Panc1 (cell line): ENCODE measurements around the gene UQCC3. TPM values are rescaled to one million over a fixed set of nuclear protein-coding genes. Genes with fewer than 3 reads are reported as not detected.

Source experiments
- ATAC-seq: fragments of 200-7000 bp; cut with Tn5 transposase; 2 replicates; pipeline ENCODE4 v1.9.1; 2020; ENCODE audit warnings: mild to moderate bottlenecking, moderate library complexity
- BruUV-seq: library from RNA; stranded (reverse); fragments of 400-500 nt; replicated peaks from 2 replicates; lab custom pipeline; 2021; lab: Mats Ljungman, UMichigan
- CTCF ChIA-PET: fragments of 300-600 bp; sonication (Branson Sonifier 250); formaldehyde crosslinking; loops from one replicate; lab custom pipeline; 2022; ENCODE audit warnings: antibody characterized with exemption; lab: Charles Lee
- POLR2A ChIA-PET: fragments of 300-600 bp; sonication (Branson Sonifier 250); formaldehyde crosslinking; loops from one replicate; lab custom pipeline; 2022; ENCODE audit warnings: antibody characterized with exemption; lab: Charles Lee
- DNase-seq: peaks from one replicate; pipeline ENCODE4 v3.0.0-alpha.2; 2010; ENCODE audit warnings: low read depth, low spot score
- H3K27ac ChIP-seq: 2 replicates; pipeline ENCODE4 v1.5.1; 2011; ENCODE audit warnings: mild to moderate bottlenecking, low read length, inconsistent platforms
- H3K27me3 ChIP-seq: fragments of 200-500 bp; sonication (Bioruptor generic); 2 replicates; pipeline ENCODE4 v1.6.0; 2014; ENCODE audit warnings: low read length, inconsistent platforms; ENCODE audit not compliant: control insufficient read depth, insufficient read depth
- H3K36me3 ChIP-seq: fragments of 200-500 bp; sonication (Bioruptor generic); 2 replicates; pipeline ENCODE4 v1.5.1; 2014; ENCODE audit warnings: inconsistent platforms, mild to moderate bottlenecking, low read length, moderate library complexity; ENCODE audit not compliant: control insufficient read depth, insufficient read depth
- H3K4me1 ChIP-seq: 2 replicates; pipeline ENCODE4 v1.5.1; 2011; ENCODE audit warnings: inconsistent platforms, mild to moderate bottlenecking, low read length, moderate library complexity; ENCODE audit not compliant: control insufficient read depth, insufficient read depth
- H3K4me3 ChIP-seq, 2 experiments: 2 replicates each; pipeline ENCODE4 v1.5.1; 2011 to 2012; ENCODE audit warnings: low read depth in 2 of 2, low read length in 2 of 2, mild to moderate bottlenecking in 2 of 2, inconsistent platforms in 1 of 2, moderate library complexity in 1 of 2
- H3K9me3 ChIP-seq: fragments of 200-500 bp; sonication (Bioruptor generic); 2 replicates; pipeline ENCODE4 v1.5.1; 2014; ENCODE audit warnings: low read depth, mild to moderate bottlenecking, inconsistent platforms, low read length, moderate library complexity; ENCODE audit not compliant: control insufficient read depth, insufficient read depth
- CTCF ChIP-seq: fragments of 450-650 bp; IDR thresholded peaks from 2 replicates; pipeline ENCODE4 v1.5.1; 2017; ENCODE audit warnings: mild to moderate bottlenecking
- POLR2AphosphoS5 ChIP-seq: IDR thresholded peaks from 2 replicates; pipeline ENCODE4 v1.6.1; 2012; ENCODE audit warnings: mild to moderate bottlenecking, low read depth, low read length, moderate library complexity
- REST ChIP-seq, 2 experiments: IDR thresholded peaks; 2 replicates each; pipeline ENCODE4 v1.6.1; 2011 to 2012; ENCODE audit warnings: low read depth in 2 of 2, control low read depth in 1 of 2, low read length in 1 of 2, mild to moderate bottlenecking in 1 of 2, moderate library complexity in 1 of 2; ENCODE audit not compliant: insufficient read depth in 1 of 2
- SIN3A ChIP-seq: IDR thresholded peaks from 2 replicates; pipeline ENCODE4 v1.6.1; 2012; ENCODE audit warnings: low read depth, mild to moderate bottlenecking, low read length, moderate library complexity, borderline replicate concordance; ENCODE audit not compliant: insufficient read depth
- TCF7L2 ChIP-seq: IDR thresholded peaks from 2 replicates; pipeline ENCODE4 v1.6.1; 2011; ENCODE audit warnings: mild to moderate bottlenecking, low read depth, low read length, inconsistent platforms
- in situ Hi-C: cut with HindIII; loops from 2 replicates; pipeline ENCODE4 v1.10.0; 2016; ENCODE audit warnings: low sequenced_read_pairs, low pct_unique_long_range_greater_than_20kb
- intact Hi-C: fragments of 100-400 bp; cut with micrococcal nuclease; formaldehyde crosslinking; loops from one replicate; pipeline ENCODE4 v1.10.0; 2022; ENCODE audit not compliant: unreplicated experiment
- total RNA-seq: library from RNA; stranded (reverse); gene quantifications from one replicate; pipeline ENCODE4 v1.2.1, GENCODE V29; 2021; ENCODE audit not compliant: unreplicated experiment

UQCC3 gene
- total RNA-seq, 1 experiment from 2014 or later = 7.4 TPM

- H3K27ac ChIP-seq = no peak overlapping the region
- no peaks in the 10 kb centered on the region for H3K27me3 ChIP-seq
- no peak for DNase-seq
- no peak for TF ChIP-seq REST (IDR thresholded peaks at IDR 0.05; ENCODE audit: insufficient read depth in 1 of 2, low read depth in 2 of 2, low read length in 1 of 2)
- TF ChIP-seq POLR2AphosphoS5 = no peak
- no peak for TF ChIP-seq SIN3A
- TF ChIP-seq CTCF = no peak
- no peak for TF ChIP-seq TCF7L2
- H3K9me3 ChIP-seq = no peaks in the 10 kb centered on the region
- CTCF ChIA-PET = interaction anchor here (0.6 kb wide), 2 partner anchors 26 to 103 kb away, joined by 3 to 7 read pairs; no protein-coding TSS in a partner anchor
- POLR2A ChIA-PET = no interaction called here
- no TSS peak for BruUV-seq
- H3K4me3 ChIP-seq = no peak overlapping the region
- in situ Hi-C loops (no loop called here), intact Hi-C loops (no loop called here)
- peaks cover 8% of the 10 kb centered on the region; the same call in 1 of the 2 replicates for H3K36me3 ChIP-seq
- H3K4me1 ChIP-seq = no peaks in the 10 kb centered on the region
- no peak for ATAC-seq
Measured at GRCh38 chr11:62656796-62657429, 14.6 kb upstream of the UQCC3 start.

- TF ChIP-seq SIN3A (no peak), POLR2AphosphoS5 (no peak), REST (IDR thresholded peaks at IDR 0.05; ENCODE audit: insufficient read depth in 1 of 2, low read depth in 2 of 2, low read length in 1 of 2) (no peak), TCF7L2 (no peak), CTCF (no peak)
- TSS peak; percentile 83 for BruUV-seq
- no peaks in the 10 kb centered on the region for H3K27me3 ChIP-seq
- in situ Hi-C loops (no loop called here), intact Hi-C loops (no loop called here)
- H3K36me3 ChIP-seq = peaks cover 9% of the 10 kb centered on the region
- DNase-seq = no peak
- H3K9me3 ChIP-seq = no peaks in the 10 kb centered on the region
- H3K4me3 ChIP-seq = peak overlapping the region; percentile 94 to 96
- H3K27ac ChIP-seq = peak overlapping the region; percentile 99
- ATAC-seq = peak; percentile 46
- H3K4me1 ChIP-seq = peaks cover 16% of the 10 kb centered on the region
- POLR2A ChIA-PET = interaction anchor here (0.5 to 1.7 kb wide), 13 partner anchors 9 to 226 kb away, joined by 3 to 10 read pairs (median 3); partner anchors contain the start of genes HNRNPUL2, INTS5 and TTC9C
- CTCF ChIA-PET = interaction anchor here (0.6 to 0.9 kb wide), 2 partner anchors 53 to 54 kb away, joined by 3 to 6 read pairs; no protein-coding TSS in a partner anchor
Measured at GRCh38 chr11:62664405-62665074, 6.9 kb upstream of the UQCC3 start.
